A549 treated with AZD2906 at 1 μM for 4 hours (cell line): ENCODE data around the gene MRPL27. TPM values are rescaled to one million over a fixed set of nuclear protein-coding genes. Genes with fewer than 3 reads are reported as not detected.

Experiments
- total RNA-seq: library from RNA; stranded (reverse); fragments of 200-300 nt; extraction: Qiagen RNA extraction; gene quantifications from 5 replicates; pipeline ENCODE4 v1.2.3, GENCODE V29; 2022

MRPL27 gene
- 136 to 159 TPM (median 145 TPM) in 5 replicates for total RNA-seq

GRCh38 chr17:50372758-50373556 lies at the start of gene MRPL27, which contains the start of gene EME1:
Gene MRPL27, minus strand, starts transcription at chr17:50373184. Its CDS starts 14 bp downstream, at chr17:50373170.
Gene EME1, plus strand, starts transcription at chr17:50373229. Its CDS starts 1,980 bp downstream, at chr17:50375209.

GRCh38 chr17:50397111-50397918 lies 24.3 kb upstream of the MRPL27 start, which contains the start of gene LRRC59:
Gene LRRC59, minus strand, starts transcription at chr17:50397523. Its CDS starts 206 bp downstream, at chr17:50397317.

GRCh38 chr17:50345432-50346312 lies 27.3 kb downstream of the MRPL27 start, which contains the start of gene XYLT2:
Gene XYLT2, plus strand, starts transcription at chr17:50346126. Its CDS starts 15 bp downstream, at chr17:50346141.

Other genes with a start within 250 kb of the MRPL27 start
- gene SAMD14, start 243.0 kb downstream of the MRPL27 start, total RNA-seq = 0.25 to 0.52 TPM (median 0.49 TPM) in 5 replicates
- 41.9 to 52.0 TPM (median 49.5 TPM) in 5 replicates for gene PPP1R9B, start 222.5 kb downstream of the MRPL27 start, total RNA-seq
- 1.0 to 2.8 TPM (median 1.6 TPM) in 5 replicates for gene SGCA, start 207.2 kb downstream of the MRPL27 start, total RNA-seq
- gene COL1A1, start 171.6 kb downstream of the MRPL27 start, total RNA-seq = 6.3 to 11.2 TPM (median 8.9 TPM) in 5 replicates
- gene TMEM92, start 98.7 kb downstream of the MRPL27 start, total RNA-seq = 14.3 to 19.6 TPM (median 17.0 TPM) in 5 replicates
- 20.8 to 23.3 TPM (median 21.9 TPM) in 5 replicates for gene XYLT2, start 27.1 kb downstream of the MRPL27 start, total RNA-seq
- 13.8 to 16.2 TPM (median 14.3 TPM) in 5 replicates for gene EME1, start within 50 bp of the MRPL27 start, total RNA-seq
- gene LRRC59, start 24.3 kb upstream of the MRPL27 start, total RNA-seq = 227 to 247 TPM (median 234 TPM) in 5 replicates
- 11.0 to 13.9 TPM (median 12.7 TPM) in 5 replicates for gene ACSF2, start 53.0 kb upstream of the MRPL27 start, total RNA-seq
- not detected in 5 replicates for gene CHAD, start 95.7 kb upstream of the MRPL27 start, total RNA-seq
- 25.5 to 33.7 TPM (median 30.9 TPM) in 5 replicates for gene RSAD1, start 105.7 kb upstream of the MRPL27 start, total RNA-seq
- gene MYCBPAP, start 135.3 kb upstream of the MRPL27 start, total RNA-seq = 0.35 to 0.89 TPM (median 0.54 TPM) in 5 replicates
- gene EPN3, start 159.6 kb upstream of the MRPL27 start, total RNA-seq = 0.11 to 0.28 TPM (median 0.20 TPM) in 5 replicates
- gene SPATA20, start 174.0 kb upstream of the MRPL27 start, total RNA-seq = 65.1 to 85.9 TPM (median 81.4 TPM) in 5 replicates
- 3.3 to 4.1 TPM (median 4.0 TPM) in 5 replicates for gene CACNA1G, start 187.5 kb upstream of the MRPL27 start, total RNA-seq